Femur (tissue), 1 donor: ENCODE measurements around the gene RASA3.
A peak's percentile ranks its signal among the peaks of the same experiment; 100 is the strongest.
"Not testable (repeated sequence)": the region's sequence is repeated elsewhere in the genome, so short reads cannot be mapped to it uniquely, and the experiment has no call there.

ENCODE experiments used
- DNase-seq: peaks from one replicate; pipeline ENCODE4 v3.0.0-alpha.2; 2017

The RASA3 gene

GRCh38 chr13:113997845-113998751, 134.3 kb downstream of the RASA3 start:
- DNase-seq, result peak; percentile 68

GRCh38 chr13:113996912-113997745, 135.3 kb downstream of the RASA3 start:
- no peak for DNase-seq

DNA sequence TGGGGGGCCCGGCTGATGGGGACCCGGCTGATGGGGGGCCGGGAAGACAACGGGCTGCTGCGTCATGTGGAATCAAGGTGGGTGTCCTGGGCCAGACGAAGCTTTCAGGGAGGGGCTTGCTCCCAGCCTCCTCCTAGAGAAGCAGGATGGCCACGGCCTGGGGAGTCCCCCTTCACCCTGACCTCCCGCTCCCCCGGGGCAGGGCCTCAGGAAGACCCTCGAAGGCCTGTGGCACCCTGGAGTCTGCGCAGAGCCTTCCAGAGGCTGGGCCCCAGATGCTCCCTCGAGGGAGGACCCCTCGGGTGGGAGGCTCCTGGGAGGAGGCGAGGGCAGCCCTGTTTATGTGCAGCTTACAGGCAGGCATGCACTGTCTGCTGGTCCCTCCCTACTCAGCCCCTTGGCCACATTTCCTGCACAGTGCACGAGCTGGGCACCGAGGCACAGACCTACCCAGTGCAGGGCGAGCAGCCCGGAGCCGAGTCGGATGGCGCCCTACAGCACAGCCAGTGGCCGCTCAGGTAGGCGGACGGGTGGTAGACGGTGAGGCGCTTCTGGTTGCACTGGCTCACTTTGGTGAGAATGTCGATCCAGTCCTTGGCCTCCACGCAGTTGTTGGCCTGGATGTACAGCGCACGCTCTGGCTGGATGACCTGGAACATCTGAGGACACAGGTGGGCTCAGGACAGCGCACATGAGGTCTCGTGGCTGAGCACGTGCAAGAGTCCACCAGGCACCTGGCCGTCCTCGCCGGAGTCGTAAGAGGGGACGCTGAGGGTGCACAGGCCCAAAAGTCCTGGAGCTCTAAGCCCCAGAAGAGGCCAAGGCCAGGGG, 136.1 kb downstream of the RASA3 start:
- DNase-seq, result no peak

DNA sequence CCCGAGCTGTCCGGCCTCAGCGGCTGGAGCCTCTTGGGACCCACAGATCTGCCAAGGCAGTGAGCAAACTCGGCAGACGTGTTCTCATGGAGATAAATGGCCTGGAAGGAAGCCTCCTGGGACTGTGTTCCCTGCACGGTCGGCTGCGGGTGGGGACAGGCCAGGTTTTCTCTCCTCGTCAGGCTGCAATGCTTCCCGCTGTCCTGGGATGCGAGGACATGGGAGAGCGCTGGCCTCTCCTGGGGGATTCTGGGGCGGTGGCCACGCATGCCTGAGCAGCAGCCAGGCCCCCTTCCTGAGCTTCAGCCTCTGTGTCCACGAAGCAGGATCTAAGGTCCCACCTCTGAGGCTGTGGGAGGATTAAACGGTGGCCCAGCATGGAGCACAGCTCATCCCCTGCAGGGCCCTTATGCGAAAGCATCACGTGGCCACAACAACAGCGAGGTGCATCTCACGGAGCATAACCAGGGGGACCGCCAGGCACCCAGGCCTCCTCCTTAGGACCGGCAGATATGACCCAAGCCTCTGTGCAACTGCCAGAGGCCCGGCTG, 137.3 kb downstream of the RASA3 start:
- no peak for DNase-seq

DNA sequence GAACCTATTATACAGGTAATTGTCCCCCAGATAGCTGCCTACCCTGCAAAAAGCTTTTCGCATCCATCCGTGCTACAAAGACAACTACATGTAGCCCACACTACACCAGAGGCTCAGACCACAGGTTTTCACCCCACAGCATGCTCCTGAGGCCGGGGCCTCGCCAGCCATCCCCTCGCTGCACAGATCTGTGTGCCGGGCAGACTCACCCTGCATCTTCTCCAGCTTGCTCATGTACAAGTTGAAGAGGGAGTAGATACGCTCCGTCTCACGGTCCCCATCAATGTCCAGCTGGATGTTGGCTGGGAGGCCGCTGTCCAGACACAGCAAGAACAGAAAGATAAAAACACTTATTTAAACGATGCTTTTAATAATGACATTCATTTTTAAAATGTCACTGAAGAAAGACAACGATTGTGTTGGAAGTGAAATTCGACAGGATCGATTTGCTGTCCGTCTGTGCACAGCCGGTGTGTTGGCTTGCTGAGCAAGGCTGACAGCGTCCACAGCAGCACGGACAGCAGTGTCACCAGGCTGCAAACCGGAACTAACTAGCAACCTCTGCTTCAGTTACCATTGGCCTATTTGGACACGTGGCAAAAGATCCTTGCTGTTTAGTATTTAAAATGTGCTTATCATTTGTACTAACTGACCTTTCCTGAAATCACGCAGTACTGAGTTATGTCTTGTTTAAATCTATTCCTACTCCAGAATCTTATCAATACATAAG, 140.0 kb downstream of the RASA3 start:
- no peak for DNase-seq

DNA sequence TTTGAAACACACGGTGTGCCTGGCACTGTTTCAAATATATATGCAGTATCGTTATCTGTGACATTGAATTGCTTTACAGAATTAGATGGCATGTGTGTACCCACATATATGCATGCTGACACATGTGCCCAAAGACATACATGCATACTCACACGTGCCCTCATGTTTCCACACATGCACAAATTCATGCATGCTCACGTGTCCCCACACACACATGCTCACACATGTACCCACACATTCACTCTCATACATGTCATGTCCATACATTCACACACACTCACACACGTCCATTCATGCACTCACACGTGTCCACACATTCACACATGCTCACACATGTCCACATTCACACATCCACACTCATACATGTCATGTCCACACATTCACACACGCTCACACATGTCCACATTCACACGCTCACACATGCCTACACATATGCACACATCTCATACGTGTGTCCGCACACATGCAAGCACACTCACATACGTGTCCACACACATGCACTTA, 140.7 kb downstream of the RASA3 start:
- no peak for DNase-seq

GRCh38 chr13:113991191-113991669, 141.2 kb downstream of the RASA3 start:
- peak; percentile 62 for DNase-seq

DNA sequence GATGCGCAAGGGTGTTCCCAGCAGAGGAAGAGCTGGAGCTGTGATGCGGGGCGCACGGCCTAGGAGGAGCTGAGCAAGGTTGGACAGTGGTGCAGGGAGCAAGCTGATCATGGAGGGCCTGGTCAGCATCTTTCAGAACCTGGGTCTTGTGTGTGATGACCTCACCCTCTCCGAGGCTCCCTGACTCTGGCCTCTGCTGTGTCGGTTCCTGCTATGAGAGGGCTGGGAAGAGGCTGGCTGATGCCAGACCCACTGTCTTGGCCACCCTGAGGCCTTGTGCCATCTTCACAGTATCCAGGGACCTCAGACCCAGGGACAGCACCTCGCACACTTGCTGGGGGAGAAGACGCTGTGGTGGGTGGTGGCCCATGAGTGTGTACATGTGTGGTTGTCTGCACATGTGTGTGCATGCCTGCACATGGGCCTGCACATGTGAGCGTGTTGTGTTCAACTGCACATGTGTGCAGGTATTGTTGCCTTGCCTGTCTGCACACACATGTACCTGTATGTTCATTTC, 142.0 kb downstream of the RASA3 start:
- no peak for DNase-seq

DNA sequence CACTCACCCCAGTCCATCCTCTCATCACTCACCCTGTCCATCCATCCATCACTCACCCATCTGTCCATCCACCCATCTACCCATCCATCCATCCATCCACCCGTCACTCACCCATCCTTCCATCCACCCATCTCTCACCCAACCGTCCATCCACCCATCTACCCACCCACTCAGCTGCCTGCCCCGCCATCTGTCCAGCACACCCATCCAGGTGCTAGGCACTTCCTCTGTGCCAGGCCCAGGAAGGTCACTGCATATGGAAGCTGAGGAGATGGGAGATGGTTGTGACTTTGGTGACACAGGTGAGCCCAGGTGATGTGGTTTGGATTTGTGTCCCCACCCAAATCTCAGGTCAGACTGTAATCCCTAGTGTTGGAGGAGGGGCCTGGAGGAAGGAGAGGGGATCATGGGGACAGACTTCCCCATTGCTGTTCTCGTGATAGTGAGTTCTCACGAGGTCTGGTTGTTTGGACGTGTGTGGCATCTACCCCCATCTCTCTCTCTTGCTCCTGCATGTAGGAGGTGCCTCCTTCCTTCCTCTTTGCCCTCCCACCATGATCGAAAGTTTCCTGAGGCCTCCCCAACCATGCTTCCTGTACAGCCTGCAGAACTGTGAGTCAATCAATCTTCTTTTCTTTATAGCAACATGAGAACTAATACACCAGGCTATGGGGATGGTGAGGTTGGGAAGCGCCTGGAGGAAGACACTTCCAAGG, 142.7 kb downstream of the RASA3 start:
- DNase-seq, result no peak

- DNase-seq, result not testable (repeated sequence)
Observed at GRCh38 chr13:113988859-113989258, 143.6 kb downstream of the RASA3 start.

- no peak for DNase-seq
Observed at GRCh38 chr13:113982296-113982661, 150.1 kb downstream of the RASA3 start.

GRCh38 chr13:113981611-113982295, 150.7 kb downstream of the RASA3 start:
- DNase-seq, result no peak

GRCh38 chr13:113981194-113981605, 151.2 kb downstream of the RASA3 start:
- DNase-seq, result no peak

- DNase-seq, result no peak
Observed at GRCh38 chr13:113980489-113981064, 151.8 kb downstream of the RASA3 start.

GRCh38 chr13:113979791-113980471, 152.5 kb downstream of the RASA3 start:
- no peak for DNase-seq

DNA sequence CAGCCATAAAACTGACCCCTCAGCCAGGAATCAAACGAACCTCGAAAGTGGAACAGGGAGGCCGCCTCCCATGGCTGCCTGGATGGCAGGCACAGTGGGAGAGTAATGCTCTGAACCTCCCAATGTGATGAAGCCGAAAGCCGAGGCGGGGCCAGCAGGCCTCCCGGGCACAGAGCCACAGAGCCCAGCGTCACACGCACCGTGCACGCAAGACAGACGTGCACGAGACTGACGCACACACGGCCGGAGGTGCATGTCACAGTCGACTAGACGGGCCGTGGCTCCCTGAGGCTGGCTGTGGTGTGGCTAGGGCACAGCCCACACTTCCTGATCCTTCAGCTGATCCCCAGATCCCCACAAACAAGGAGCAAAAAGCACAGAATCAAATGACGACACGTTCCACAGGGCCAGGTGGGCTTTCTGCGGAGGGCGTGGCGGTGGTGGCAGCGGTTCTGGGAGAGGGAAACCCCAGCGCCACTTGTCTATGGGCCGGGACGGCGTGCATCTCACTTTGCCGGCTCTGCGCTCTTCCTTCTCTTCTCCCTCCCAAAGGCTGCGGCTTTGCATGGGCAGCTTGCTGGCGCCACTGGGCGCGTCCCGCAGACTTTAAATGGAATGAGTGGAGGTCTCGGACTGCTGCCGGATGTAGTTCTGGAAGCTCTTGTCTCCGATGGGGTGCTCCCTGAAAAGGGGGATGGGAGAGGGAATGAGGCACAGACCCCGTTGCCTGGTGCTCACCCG, 153.5 kb downstream of the RASA3 start:
- DNase-seq, result no peak

DNA sequence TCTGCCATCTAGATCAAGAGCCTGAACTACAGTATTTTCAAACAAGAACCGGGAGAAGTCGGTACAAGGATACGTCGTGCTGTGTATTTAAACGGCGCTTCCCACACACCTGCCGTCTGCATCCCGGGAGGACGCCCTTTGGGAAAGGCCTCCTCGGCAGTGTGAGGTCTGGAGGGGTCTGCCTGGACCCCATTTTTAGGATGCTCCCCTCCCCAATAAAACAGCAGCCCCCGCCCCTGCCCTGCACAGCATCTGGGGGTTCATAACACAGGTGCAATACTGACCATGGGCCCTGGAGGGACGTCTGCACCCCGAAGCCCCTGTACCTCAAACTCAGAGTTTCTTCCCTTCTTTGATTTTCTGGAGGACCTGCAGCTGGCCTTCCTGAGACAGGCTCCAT, 154.4 kb downstream of the RASA3 start:
- no peak for DNase-seq
